Activated effector memory CD4-positive, alpha-beta T cell treated with Interleukin-2 at 50 U/mL for 16 hours (primary cell): Measurements from ENCODE around the gene PIGL.
A peak's percentile ranks its signal among the peaks of the same experiment; 100 is the strongest.
"Not testable (repeated sequence)": the region's sequence is repeated elsewhere in the genome, so short reads cannot be mapped to it uniquely, and the experiment has no call there.

Experiments
- DNase-seq: peaks from one replicate; pipeline ENCODE4 v3.0.0-alpha.2; 2020

PIGL gene

GRCh38 chr17:16217002-16217635 is at the start of gene PIGL:
Gene PIGL, plus strand, starts transcription at chr17:16217210. Its CDS starts 17 bp downstream, at chr17:16217227.
- peak; percentile 81 for DNase-seq

- DNase-seq, result no peak
These were observed 45.4 kb upstream of the PIGL start for GRCh38 chr17:16171613-16172012.

DNA sequence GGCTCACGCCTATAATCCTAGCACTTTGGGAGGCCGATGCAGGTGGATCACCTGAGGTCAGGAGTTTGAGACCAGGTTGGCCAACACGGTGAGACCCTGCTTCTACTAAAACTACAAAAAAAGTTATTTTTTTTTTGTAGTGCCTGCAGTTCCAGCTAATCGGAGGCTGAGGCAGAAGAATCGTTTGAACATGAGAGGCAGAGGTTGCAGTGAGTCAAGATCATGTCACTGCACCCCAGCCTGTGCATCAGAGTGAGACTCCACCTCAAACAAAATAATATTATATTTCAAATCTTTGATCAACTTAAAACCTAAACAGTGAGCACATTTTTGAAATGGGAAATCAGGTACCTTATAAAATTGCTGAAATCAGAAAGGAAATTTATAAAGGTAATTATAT is 38.2 kb upstream of the PIGL start:
- no peak for DNase-seq

GRCh38 chr17:16181581-16181980 is 35.4 kb upstream of the PIGL start:
- DNase-seq, result no peak

GRCh38 chr17:16187642-16188041 is 29.4 kb upstream of the PIGL start:
- no peak for DNase-seq

GRCh38 chr17:16189791-16190348 is 27.1 kb upstream of the PIGL start:
- DNase-seq, result no peak

DNA sequence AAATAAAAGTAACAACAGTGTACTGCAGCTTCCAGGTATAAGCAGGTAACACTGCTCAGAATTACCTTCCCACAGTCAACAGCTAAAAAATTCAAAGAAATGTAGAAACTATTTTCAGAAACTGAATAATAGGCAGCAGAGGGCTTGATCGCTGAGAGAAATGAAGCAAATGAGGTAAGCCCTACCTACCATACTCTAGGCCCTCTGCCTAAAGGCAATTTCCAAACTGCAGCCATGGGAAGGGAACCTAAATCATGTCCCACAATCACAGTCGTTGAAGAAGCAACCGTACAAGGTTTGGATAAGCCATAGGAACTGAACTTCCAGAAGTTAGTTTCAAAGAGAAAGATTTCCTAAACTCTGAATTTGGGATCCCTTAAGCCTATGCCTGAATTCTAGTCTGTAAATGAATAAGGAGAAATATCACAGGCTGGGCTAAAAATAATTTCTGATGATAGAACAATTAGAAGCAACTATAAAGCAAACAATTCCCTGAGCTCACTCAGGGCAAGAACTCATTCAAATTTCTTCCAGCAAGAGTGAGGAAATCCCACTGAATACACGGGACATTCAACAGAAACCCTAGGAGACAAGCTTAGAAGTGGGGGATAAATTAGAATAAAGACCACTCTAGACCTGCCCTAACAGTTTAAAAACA is 26.2 kb upstream of the PIGL start:
- no peak for DNase-seq

- no peak for DNase-seq
These were observed 25.4 kb upstream of the PIGL start for GRCh38 chr17:16191604-16192003.

- not testable (repeated sequence) for DNase-seq
These were observed 22.6 kb upstream of the PIGL start for GRCh38 chr17:16194307-16194835.

DNA sequence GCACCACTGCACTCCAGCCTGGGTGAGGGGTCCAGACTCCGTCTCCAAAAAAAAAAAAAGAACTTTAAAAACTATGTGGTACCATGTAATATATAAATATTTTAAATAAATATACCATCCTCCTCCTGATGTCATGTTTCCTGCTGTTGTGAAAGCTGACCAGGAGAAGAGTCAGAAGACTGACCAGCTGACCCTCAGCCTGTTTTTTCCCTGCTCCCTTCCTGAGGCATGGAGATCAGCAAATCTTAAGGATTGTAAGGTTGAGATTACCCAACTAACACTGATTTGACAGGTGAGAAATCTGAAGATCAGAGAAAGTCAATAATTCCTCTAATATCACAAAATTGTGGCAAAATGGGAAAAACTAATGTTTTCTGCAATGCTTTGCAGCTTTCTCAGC is 19.7 kb upstream of the PIGL start:
- no peak for DNase-seq

DNA sequence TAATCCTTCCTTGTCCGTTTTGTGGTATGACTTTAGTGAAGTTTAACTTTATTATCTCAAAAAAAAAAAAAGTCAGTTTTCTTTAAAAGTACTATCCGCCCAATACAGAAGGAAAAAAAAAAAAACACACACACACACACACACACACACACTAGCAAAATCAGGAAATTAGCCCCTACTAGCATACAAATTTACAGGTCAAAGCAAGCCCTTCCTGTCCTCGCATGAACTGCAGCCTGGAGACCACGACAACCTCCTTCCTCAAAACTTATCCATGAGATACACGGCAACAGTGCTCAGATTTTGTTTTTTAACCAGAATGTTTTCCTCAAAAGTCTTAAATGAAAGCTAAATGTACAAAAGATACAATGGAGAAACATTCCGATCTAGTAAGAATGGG is 17.9 kb upstream of the PIGL start:
- no peak for DNase-seq

DNA sequence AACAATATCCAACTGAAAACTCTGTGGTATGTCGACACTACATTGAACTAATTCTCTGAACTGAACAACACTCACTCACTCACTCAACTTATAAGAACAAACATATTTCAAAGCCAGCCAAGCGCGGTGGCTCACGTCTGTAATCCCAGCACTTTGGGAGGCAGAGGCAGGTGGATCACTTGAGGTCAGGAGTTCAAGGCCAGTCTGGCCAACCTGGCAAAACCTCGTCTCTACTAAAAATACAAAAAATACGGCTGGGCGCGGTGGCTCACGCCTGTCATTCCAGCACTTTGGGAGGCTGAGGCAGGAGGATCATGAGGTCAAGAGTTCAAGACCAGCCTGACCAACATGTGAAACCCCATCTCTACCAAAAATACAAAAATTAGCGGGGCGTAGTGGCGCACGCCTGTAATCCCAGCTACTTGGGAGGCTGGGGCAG is 15.3 kb upstream of the PIGL start:
- DNase-seq, result not testable (repeated sequence)

DNA sequence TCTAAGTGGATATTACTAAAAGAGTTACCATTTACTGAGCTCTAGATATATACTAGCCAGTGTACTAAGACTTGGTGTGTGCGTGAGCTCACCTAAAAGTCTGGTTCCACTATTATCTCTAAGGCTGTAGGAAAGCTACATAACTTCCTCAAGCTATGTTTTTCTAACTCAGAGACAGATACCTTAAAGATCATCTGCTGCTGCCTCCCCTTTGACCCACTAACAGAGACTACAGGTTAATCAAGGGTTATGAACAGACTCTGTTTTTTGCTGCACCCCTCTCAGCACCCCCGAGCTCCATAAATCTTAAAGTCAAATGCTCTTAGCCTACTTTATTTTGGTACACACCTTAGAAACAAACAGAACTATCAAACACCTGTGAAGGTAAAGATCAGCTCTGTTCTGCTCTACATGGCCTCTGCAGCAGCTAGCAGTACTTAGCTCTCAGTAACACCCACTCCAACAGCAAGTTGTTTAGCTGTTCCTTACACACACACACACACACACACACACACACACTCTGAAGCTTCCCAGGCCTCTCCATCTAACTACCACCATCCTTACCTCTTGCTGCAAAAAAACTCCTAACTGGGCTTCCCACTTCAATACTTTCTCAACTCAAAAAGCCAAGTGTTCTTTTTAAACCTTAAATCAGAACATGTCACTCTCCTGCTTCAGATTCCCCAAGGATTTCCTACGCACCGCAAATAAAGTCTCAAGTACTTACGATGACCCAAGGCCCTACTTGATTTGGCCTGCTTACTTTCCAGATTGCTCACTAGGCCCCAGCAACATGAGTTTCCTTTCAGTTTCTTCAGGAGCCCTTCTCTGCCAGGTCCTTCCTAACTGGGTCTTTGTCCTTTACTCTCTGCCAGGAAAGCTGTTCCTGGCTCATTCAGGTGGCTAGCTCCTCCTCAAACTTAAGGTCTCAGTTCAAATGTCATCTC is 14.2 kb upstream of the PIGL start:
- not testable (repeated sequence) for DNase-seq

DNA sequence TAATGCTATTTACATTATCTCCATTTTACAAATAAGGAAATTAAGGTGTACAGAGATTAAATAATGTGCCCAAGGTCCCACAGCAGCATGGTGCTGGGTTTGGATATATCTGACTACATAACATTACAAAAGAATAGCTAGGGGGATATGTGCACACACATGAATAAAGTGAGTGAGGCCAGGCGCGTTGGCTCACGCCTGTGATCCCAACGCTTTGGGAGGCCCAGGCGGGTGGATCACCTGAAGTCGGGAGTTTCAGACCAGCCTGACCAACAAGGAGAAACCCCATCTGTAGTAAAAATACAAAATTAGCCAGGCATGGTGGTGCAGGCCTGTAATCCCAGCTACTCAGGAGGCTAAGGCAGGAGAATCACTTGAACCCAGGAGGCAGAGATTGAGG is 12.2 kb upstream of the PIGL start:
- not testable (repeated sequence) for DNase-seq

DNA sequence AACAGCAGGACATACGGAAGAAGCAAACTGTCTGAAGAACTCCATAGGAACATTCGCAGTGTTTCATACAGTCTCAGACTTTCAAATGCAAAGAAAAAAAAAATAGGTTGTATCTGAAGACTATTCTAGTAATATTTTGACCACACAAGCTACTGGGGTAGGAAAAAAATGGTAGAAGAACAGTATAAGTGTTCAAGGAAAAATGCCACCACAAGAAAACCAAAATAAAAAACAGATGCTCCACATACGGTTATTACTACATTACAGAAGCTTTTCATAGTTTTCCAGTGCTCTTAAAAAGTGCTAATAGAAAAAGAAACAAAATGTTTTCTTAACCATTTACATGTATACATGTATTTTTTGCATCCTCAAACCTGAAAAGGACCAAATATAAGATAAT is 5.4 kb upstream of the PIGL start:
- no peak for DNase-seq

DNA sequence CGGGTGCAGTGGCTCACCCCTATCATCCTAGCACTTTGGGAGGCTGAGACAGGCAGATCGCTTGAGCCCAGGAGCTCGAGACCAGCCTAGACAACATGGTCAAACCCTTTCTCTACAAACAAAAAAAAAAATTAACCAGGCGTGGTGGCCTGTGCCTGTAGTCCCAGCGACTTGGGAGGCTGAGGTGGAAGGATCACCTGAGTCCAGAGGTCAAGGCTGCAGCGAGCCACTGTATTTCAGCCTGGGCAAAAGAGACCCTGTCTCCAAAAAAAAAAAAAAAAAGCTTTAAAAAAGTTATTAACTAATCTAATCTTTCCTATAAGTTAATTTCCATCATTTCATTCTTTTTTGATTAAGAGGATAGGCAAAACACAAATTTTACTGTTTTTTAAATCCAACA is 4.2 kb upstream of the PIGL start:
- no peak for DNase-seq

DNA sequence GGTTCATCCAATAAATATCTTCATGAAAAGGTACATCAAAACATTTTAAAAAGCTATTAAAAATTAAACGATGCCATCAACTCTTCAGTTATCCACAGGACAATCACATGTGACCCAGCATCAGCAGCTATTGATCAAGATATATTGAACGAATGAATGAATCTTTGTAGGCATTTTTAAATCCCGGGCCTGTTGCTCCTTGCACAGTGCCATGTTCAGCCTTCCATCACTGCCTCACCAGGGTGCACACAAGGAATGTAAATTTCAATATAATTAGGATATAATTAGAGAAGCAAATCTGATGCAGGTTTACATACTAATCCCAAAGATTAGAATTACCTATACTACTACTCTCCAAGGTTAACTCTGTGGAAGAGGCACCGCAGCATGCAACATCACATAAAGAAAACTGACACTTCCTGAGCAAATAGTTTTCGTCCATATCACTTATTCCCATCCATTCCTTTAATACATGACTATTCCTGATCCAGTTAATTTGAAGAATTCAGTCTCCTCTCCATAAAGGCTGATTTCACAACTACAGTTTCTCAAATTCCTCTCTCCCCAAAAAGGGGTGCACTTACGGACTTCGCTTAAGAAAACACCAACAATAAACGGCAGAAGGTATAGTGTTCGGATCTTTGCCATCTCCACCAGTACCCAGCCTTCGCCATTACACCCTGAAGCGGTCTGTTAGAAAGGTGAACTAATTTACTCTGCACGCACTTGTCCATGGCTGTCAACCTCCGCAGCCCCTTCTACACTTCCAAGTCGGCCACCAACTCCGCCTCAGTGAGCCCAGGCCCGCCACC is 2.6 kb upstream of the PIGL start:
- no peak for DNase-seq

DNA sequence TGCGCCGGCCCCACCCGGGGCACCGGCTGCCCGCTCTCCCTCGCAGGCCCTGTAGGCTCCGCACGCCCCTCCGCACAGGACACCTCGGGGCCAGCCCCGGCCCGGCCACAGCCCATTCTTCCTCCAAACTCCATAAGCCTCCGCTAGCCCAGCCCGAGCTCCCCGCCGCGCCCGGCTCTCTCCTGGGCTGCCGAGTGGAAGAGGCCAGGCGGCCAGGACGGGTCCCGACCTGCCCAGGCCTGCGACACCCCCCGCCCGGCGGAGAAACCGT is 2.1 kb upstream of the PIGL start:
- DNase-seq, result no peak

DNA sequence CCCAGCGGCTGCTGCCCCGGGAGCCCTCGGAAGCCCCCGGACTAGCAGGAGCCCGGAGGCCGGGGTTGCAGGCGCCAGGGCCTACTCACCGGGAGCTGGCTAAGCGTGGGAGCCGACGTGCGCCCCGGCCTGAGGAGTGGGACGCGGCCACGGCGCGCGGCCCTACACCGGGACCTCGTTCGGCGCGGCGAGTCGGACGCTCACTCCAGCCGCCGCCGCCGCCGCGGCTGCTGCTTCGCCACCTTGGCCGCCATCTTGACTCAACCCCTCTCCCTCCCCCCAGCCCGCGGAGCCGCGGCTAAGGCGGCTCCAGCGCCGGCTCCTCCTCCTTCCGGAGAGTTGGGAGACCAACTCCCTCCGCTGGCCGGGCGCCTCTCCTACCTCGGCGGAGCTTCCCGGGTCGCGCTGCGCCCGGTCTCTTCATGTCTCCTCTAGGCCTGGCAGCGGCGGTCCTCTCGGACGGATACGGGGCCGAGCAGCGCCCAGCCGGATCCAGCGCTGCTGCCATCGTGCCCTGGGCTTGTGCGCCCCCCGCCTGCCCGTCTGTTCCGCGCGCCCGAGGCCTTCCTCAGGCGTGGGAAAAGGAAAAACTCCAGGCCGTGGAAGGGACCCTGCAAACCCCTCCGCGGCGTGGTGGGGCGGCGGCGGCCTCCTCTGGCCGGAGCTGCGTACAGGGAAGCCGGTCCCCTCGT is 1.6 kb upstream of the PIGL start, which contains the start of gene NCOR1:
TSS of gene NCOR1 (minus strand) at position 262 of the 692 bp plus-strand sequence. CDS start 20,965 bp downstream, outside the sequence.
- peak; percentile 84 for DNase-seq

DNA sequence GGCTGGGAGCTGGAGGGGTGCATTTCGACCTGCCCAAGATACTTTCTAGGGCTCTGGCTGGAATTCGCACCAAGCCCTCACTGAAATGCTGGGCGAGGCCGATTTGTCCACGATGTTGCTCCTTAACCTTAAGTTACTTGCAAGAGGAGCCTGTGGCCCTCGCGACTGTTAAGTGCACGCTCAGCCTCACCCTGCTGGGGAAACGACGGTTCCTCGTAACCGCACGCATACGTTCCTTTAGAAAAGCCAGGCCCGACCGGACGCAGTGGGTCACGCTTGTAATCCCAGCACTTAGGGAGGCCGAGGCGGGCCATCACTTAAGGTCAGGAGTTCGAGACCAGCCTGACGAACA is 1.1 kb upstream of the PIGL start:
- DNase-seq, result no peak

DNA sequence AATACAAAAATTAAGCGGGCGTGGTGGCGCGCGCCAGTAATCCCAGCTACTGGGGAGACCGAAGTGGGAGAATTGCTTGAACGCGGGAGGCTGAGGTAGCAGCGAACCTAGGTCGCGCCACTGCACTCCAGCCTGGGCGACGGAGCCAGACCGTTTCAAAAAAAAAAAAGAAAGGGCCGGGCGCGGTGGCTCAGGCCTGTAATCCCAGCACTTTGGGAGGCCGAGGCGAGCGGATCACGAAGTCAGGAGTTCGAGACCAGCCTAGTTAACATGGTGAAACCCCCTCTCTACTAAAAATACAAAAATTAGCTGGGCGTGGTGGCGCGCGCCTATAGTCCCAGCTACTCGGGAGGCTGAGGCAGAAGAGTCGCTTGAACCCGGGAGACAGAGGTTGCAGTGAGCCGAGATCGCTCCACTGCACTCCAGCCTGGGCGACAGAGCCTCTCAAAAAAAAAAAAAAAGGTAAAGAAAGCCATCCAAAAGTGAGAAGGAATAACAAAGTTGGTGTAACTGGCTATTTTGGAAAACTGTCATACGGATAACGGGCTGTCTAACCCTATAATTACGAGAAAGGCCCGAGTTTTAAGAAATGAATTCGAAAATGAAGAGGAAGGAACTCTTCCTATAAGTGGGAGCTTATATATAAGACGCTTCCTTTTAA is 539 bp upstream of the PIGL start:
- not testable (repeated sequence) for DNase-seq
